ENCODE results near the gene NOP9. TPM values are rescaled to one million over a fixed set of nuclear protein-coding genes. Genes with fewer than 3 reads are reported as not detected.

The NOP9 gene
- total RNA-seq, 1 experiment from 2014 or later, result 35.1 TPM

GRCh38 chr14:24308342-24309124 lies 8.9 kb downstream of the NOP9 start:
- Mint-ChIP-seq H3K9me3 (ENCODE audit: unreplicated experiment) (no peaks in the 10 kb centered on the region), H3K36me3 (ENCODE audit: insufficient read depth, unreplicated experiment) (peaks cover 50% of the 10 kb centered on the region), H3K4me1 (ENCODE audit: low read depth, unreplicated experiment) (peaks cover 21% of the 10 kb centered on the region), H3K4me3 (ENCODE audit: unreplicated experiment) (peak overlapping the region; percentile 56), H3K27ac (ENCODE audit: unreplicated experiment) (peak overlapping the region; percentile 74), H3K27me3 (ENCODE audit: insufficient read depth, unreplicated experiment) (no peaks in the 10 kb centered on the region)
- Histone ChIP-seq H3K36me3 (ENCODE audit: control insufficient read depth, insufficient read depth, low read length) (peaks cover 4% of the 10 kb centered on the region), H3K4me1 (peaks cover 21% of the 10 kb centered on the region), H3K4me3 (ENCODE audit: low read depth, low read length) (no peak overlapping the region), H3K9me3 (no peaks in the 10 kb centered on the region), H3K27me3 (replicated peaks; ENCODE audit: control insufficient read depth, insufficient read depth, low read length) (no peaks in the 10 kb centered on the region)
- no peak for TF ChIP-seq CTCF (IDR thresholded peaks at IDR 0.05; ENCODE audit: insufficient read depth in 1 of 2, low read depth in 1 of 2, low read length in 1 of 2, severe bottlenecking in 1 of 2, unreplicated experiment in 1 of 2)
- intact Hi-C loops (cut with micrococcal nuclease; ENCODE audit: unreplicated experiment), result loop anchor here (1.0 kb wide), 3 partner anchors 9 to 65 kb away; partner anchors contain the start of genes DHRS1, NOP9 and RABGGTA
- ChIA-PET POLR2A (interaction anchor here (0.5 to 1.6 kb wide), 6 partner anchors 9 to 113 kb away, joined by 3 to 11 read pairs (median 4); partner anchors contain the start of genes CHMP4A, DHRS1, NOP9 and TINF2), CTCF (interaction anchor here (0.6 to 4.3 kb wide), 21 partner anchors 8 to 250 kb away, joined by 3 to 54 read pairs (median 4); partner anchors contain the start of genes CHMP4A, DHRS1, IRF9 and NOP9)
- BruUV-seq (replicated peaks), result no TSS peak
- DNase-seq, result no peak

- BruUV-seq (replicated peaks), result no TSS peak
- H3K9me3 Mint-ChIP-seq (ENCODE audit: unreplicated experiment), result no peaks in the 10 kb centered on the region
- Histone ChIP-seq H3K36me3 (ENCODE audit: control insufficient read depth, insufficient read depth, low read length) (peaks cover 4% of the 10 kb centered on the region), H3K4me1 (peaks cover 21% of the 10 kb centered on the region), H3K27me3 (replicated peaks; ENCODE audit: control insufficient read depth, insufficient read depth, low read length) (no peaks in the 10 kb centered on the region), H3K4me3 (ENCODE audit: low read depth, low read length) (no peak within 1 kb of the TSS), H3K9me3 (no peaks in the 10 kb centered on the region)
- no peak for DNase-seq
- intact Hi-C loops (cut with micrococcal nuclease; ENCODE audit: unreplicated experiment), result no loop called here
- H3K36me3 Mint-ChIP-seq (ENCODE audit: insufficient read depth, unreplicated experiment), result peaks cover 39% of the 10 kb centered on the region
- peaks cover 21% of the 10 kb centered on the region for H3K4me1 Mint-ChIP-seq (ENCODE audit: low read depth, unreplicated experiment)
- ChIA-PET POLR2A (no interaction called here), CTCF (interaction anchor here (4.3 kb wide), 1 partner anchor 67 kb away, joined by 42 read pairs; the partner anchor contains the start of gene TINF2)
- no peak within 1 kb of the TSS for H3K4me3 Mint-ChIP-seq (ENCODE audit: unreplicated experiment)
- H3K27ac Mint-ChIP-seq (ENCODE audit: unreplicated experiment), result no peak within 1 kb of the TSS
- H3K27me3 Mint-ChIP-seq (ENCODE audit: insufficient read depth, unreplicated experiment), result no peaks in the 10 kb centered on the region
- no peak for TF ChIP-seq CTCF (IDR thresholded peaks at IDR 0.05; ENCODE audit: insufficient read depth in 1 of 2, low read depth in 1 of 2, low read length in 1 of 2, severe bottlenecking in 1 of 2, unreplicated experiment in 1 of 2)
These were observed 10.1 kb downstream of the NOP9 start, which contains the start of gene LTB4R2 for GRCh38 chr14:24309538-24310264. Gene LTB4R2 (plus strand): TSS chr14:24310140. CDS start chr14:24310665, 525 bp downstream.

- Mint-ChIP-seq H3K4me3 (ENCODE audit: unreplicated experiment) (no peak overlapping the region), H3K9me3 (ENCODE audit: unreplicated experiment) (no peaks in the 10 kb centered on the region), H3K27ac (ENCODE audit: unreplicated experiment) (no peak overlapping the region), H3K36me3 (ENCODE audit: insufficient read depth, unreplicated experiment) (peaks cover 33% of the 10 kb centered on the region), H3K4me1 (ENCODE audit: low read depth, unreplicated experiment) (peaks cover 21% of the 10 kb centered on the region), H3K27me3 (ENCODE audit: insufficient read depth, unreplicated experiment) (no peaks in the 10 kb centered on the region)
- intact Hi-C loops (cut with micrococcal nuclease; ENCODE audit: unreplicated experiment), result no loop called here
- CTCF ChIA-PET, result interaction anchor here (4.3 kb wide), 1 partner anchor 68 kb away, joined by 42 read pairs; the partner anchor contains the start of gene TINF2
- Histone ChIP-seq H3K4me1 (peaks cover 21% of the 10 kb centered on the region), H3K36me3 (ENCODE audit: control insufficient read depth, insufficient read depth, low read length) (peaks cover 4% of the 10 kb centered on the region), H3K27me3 (replicated peaks; ENCODE audit: control insufficient read depth, insufficient read depth, low read length) (no peaks in the 10 kb centered on the region), H3K9me3 (no peaks in the 10 kb centered on the region), H3K4me3 (ENCODE audit: low read depth, low read length) (no peak overlapping the region)
- POLR2A ChIA-PET, result no interaction called here
- BruUV-seq (replicated peaks), result no TSS peak
- no peak for TF ChIP-seq CTCF (IDR thresholded peaks at IDR 0.05; ENCODE audit: insufficient read depth in 1 of 2, low read depth in 1 of 2, low read length in 1 of 2, severe bottlenecking in 1 of 2, unreplicated experiment in 1 of 2)
- DNase-seq, result no peak
These were observed 10.6 kb downstream of the NOP9 start for GRCh38 chr14:24310265-24310645.
